Ishikawa (cell line): ENCODE data around the gene TBL1X.

Source experiments
- CEBPB ChIP-seq: IDR thresholded peaks from 2 replicates; pipeline ENCODE4 v1.6.1; 2012
- CREB1 ChIP-seq: IDR thresholded peaks from 2 replicates; pipeline ENCODE4 v1.6.1; 2012; ENCODE audit warnings: low read depth
- EGR1 ChIP-seq: IDR thresholded peaks from 2 replicates; pipeline ENCODE4 v1.6.1; 2012
- FOXM1 ChIP-seq: IDR thresholded peaks from 2 replicates; pipeline ENCODE4 v1.6.1; 2012; ENCODE audit warnings: low read depth, borderline replicate concordance
- NFIC ChIP-seq: IDR thresholded peaks from 2 replicates; pipeline ENCODE4 v1.6.1; 2012
- RAD21 ChIP-seq: IDR thresholded peaks from 2 replicates; pipeline ENCODE4 v1.6.1; 2012; ENCODE audit warnings: low read depth
- TCF12 ChIP-seq: IDR thresholded peaks from 2 replicates; pipeline ENCODE4 v1.6.1; 2012; ENCODE audit warnings: low read depth
- TEAD4 ChIP-seq: IDR thresholded peaks from 2 replicates; pipeline ENCODE4 v1.6.1; 2012
- YY1 ChIP-seq: IDR thresholded peaks from 2 replicates; pipeline ENCODE4 v1.6.1; 2012; ENCODE audit warnings: low read depth
- ZBTB7A ChIP-seq: IDR thresholded peaks from 2 replicates; pipeline ENCODE4 v1.6.1; 2012; ENCODE audit warnings: low read depth
- TF ChIP-seq, protein P1 (sequence below): IDR thresholded peaks from 2 replicates; pipeline ENCODE4 v1.6.1; 2012
- TF ChIP-seq, protein P2 (sequence below): IDR thresholded peaks from 2 replicates; pipeline ENCODE4 v1.6.1; 2012
- TF ChIP-seq, protein P3 (sequence below): IDR thresholded peaks from 2 replicates; pipeline ENCODE4 v1.6.1; 2012; ENCODE audit warnings: low read depth, mild to moderate bottlenecking

TBL1X gene

DNA sequence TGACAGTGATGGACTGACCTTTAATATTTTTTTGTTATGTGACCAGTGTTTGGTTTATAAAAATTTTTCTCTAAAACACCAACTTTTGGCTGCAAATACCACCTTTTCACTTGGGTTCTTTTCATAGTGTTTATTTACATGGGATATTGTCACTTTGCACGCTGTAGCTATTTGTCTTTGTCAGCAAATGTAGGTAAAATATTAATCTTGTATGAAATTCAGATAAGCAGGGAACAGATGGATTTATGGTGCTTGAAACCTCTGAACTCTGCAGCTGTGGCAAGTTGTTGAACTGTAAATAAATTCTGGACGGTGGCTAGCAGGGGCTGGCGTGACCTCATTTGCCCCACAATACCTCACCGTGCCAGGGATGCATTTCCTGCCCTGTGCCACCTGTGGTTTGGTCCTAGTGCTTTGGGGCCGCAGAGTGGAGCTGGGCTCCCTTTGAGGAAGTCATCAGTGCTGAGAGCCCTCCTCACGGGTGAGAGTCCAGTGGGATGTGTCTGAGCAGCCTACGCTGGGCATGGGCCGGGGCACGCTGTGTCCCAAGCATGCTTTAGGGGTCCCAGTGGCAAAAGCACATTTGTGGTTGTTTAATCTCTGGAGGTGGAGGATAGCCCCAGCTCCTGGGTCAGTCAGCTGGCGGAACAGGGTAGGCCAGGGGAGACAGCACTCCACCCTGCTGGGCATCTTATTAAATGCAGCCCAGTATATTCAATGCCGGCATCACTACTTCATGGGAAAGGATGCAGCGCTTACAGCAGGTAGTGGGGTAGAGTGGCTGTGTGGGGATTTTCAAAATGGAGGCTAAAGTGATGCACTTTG, 108.6 kb downstream of the TBL1X start:
- TF ChIP-seq TCF12: no peak
- no peak for TF ChIP-seq RAD21
- no peak for TF ChIP-seq CREB1
- no peak for TF ChIP-seq FOXM1
- TF ChIP-seq, protein P1, sequence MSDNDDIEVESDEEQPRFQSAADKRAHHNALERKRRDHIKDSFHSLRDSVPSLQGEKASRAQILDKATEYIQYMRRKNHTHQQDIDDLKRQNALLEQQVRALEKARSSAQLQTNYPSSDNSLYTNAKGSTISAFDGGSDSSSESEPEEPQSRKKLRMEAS: no peak
- no peak for TF ChIP-seq NFIC
- TF ChIP-seq YY1: no peak
- TF ChIP-seq, protein P2, sequence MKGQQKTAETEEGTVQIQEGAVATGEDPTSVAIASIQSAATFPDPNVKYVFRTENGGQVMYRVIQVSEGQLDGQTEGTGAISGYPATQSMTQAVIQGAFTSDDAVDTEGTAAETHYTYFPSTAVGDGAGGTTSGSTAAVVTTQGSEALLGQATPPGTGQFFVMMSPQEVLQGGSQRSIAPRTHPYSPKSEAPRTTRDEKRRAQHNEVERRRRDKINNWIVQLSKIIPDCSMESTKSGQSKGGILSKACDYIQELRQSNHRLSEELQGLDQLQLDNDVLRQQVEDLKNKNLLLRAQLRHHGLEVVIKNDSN: no peak
- TF ChIP-seq TEAD4: no peak
- no peak for TF ChIP-seq EGR1
- TF ChIP-seq, protein P3, sequence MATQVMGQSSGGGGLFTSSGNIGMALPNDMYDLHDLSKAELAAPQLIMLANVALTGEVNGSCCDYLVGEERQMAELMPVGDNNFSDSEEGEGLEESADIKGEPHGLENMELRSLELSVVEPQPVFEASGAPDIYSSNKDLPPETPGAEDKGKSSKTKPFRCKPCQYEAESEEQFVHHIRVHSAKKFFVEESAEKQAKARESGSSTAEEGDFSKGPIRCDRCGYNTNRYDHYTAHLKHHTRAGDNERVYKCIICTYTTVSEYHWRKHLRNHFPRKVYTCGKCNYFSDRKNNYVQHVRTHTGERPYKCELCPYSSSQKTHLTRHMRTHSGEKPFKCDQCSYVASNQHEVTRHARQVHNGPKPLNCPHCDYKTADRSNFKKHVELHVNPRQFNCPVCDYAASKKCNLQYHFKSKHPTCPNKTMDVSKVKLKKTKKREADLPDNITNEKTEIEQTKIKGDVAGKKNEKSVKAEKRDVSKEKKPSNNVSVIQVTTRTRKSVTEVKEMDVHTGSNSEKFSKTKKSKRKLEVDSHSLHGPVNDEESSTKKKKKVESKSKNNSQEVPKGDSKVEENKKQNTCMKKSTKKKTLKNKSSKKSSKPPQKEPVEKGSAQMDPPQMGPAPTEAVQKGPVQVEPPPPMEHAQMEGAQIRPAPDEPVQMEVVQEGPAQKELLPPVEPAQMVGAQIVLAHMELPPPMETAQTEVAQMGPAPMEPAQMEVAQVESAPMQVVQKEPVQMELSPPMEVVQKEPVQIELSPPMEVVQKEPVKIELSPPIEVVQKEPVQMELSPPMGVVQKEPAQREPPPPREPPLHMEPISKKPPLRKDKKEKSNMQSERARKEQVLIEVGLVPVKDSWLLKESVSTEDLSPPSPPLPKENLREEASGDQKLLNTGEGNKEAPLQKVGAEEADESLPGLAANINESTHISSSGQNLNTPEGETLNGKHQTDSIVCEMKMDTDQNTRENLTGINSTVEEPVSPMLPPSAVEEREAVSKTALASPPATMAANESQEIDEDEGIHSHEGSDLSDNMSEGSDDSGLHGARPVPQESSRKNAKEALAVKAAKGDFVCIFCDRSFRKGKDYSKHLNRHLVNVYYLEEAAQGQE: no peak
- TF ChIP-seq CEBPB: no peak

DNA sequence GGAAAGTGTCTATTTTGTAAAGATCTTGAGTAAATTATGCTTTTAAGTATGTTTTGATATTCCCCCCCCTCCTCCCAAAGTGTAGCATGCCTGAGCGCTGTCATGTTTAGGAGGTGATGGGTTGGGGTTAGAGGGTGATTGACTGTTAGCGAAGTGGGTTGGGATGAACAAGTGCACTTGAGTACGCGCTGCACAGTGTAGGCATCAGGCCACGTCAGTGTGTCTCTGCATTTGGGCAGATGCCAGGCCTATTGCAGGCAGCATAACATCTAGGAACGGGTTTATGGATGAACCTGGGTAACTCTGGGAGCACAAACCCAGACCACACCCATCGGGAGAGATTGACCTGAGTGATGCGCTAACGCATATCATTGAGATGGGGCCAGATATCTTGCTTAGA, 111.2 kb downstream of the TBL1X start:
- no peak for TF ChIP-seq CREB1

DNA sequence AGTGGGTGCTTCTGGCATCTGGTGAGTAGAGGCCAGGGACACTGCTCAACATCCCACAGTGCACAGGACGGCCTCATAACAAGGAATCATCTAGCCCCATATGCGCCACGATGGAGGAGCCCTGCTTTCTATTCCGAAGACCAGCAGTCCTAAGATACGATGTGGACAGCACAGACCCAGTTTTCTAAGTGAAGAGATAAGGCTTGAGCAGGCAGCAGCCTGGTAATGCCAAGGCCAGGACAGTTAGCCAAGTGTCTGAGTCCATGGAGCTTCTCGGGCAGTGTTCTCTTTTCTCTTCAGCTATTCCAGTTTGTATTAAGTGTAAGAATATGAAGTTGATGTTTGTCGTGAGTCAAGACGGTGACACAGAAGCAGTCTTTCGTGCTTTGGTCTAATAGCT, 112.7 kb downstream of the TBL1X start:
- no peak for TF ChIP-seq CREB1

DNA sequence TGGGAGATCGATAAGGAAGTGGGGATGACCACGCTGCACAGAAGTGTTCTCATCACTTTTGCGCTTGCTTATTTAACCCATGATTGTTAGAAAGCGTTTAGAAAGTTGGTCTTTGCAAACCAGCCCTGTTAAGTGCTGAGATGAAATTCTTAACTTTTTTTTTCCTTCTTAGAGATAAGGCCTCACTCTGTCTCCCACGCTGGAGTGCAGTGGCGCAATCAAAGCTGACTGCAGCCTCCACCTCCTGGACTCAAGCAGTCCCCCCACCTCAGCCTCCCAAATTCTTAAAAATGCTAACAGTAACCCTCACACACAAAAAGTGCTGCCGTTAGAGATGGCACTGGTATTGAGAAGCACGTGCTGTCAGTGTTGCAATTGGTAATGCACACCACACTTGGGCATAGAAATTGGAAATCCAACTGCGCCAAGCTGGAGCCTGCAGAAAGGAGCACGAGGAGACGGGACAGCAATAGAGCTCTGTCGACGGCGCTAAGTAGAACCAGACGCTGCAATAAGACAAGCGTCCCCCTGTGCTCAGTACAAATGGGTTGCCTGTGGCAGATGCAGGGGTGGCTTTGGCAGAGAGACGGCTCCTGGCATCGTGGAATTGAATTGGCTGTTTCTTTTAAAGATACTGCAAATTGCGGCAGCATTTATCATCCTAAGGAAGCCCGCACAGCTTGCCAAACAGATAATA, 113.4 kb downstream of the TBL1X start:
- TF ChIP-seq, protein P3: no peak
- no peak for TF ChIP-seq EGR1
- TF ChIP-seq FOXM1: no peak
- no peak for TF ChIP-seq NFIC

DNA sequence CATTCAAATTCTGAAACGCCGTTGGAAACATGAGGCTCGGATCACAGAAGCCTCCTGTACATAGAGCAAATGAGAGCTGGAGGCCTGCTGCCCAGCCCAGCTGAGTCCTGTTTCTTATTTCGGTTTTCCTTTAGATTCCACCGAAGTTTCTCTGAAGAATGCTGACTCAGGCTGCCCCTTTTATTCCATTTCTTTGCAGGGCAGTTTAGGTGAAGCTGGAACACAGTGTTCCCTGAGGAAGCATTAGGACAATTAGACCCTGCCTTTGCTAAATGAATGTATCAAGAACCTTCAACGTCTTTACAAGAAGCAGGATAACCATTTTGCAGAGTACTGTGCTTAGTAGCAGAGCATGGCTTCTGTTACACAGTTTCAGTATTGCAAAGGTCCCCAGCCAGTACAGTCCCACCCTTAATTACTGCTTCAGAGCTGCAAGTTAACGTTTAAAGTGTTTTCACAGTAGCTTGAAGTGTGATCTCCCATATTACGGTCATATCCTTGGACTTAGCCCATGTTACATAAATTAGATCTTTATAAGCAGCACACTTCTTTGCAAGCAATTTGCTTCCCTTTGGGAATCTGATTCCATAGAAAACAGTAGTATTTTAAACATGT, 117.0 kb downstream of the TBL1X start:
- TF ChIP-seq EGR1: no peak
- TF ChIP-seq, protein P3: no peak
- no peak for TF ChIP-seq CREB1

DNA sequence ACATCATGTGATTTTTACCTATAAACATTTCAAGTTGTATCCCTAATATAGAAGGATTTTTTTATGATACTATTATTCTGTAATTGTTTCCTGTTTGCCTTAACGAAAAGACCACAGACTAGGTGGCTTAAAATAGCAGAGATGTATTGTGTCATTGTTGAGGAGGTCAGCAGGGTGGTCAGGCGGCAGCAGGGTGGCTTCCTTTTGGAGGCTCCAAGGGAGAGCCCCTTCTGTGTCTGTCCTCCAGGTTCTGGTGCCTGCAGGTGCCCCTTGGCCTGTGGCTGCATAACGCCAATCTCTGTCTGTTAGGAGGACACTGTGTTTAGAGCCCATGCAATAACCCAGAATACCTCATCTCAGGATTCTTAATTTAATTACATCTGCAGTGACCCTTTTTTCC, 118.1 kb downstream of the TBL1X start:
- TF ChIP-seq RAD21: no peak
- no peak for TF ChIP-seq ZBTB7A
- TF ChIP-seq YY1: no peak
- TF ChIP-seq TCF12: no peak
